Measurements from ENCODE around the gene KRTAP19-8. TPM values are rescaled to one million over a fixed set of nuclear protein-coding genes. Genes with fewer than 3 reads are reported as not detected.

Gene KRTAP19-8
- total and polyA plus RNA-seq, 4 donors: not detected

DNA sequence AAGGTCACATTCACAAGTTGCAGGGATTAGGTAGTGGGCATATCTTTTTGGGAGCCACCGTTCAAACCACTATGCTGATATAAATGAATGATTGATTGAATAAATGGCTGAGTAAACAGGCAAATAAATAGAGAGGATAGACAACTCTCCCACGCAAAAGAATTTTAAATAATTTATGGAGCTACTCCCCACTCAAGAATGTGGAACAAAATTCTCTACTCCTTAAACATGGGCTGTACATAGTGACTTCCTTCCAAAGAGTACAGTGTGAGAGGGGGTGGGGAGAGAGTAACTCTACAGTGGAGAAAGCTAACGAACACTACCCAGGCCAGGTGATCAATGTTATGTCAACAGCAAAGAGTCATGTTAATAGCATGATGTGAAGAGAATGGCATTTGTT is 40.7 kb downstream of the KRTAP19-8 start:
- H3K4me1 ChIP-seq (ENCODE audit: control insufficient read depth in 1 of 2, insufficient read depth in 2 of 2, low read length in 2 of 2): no peaks in the 10 kb centered on the region
- H3K36me3 ChIP-seq (ENCODE audit: control insufficient read depth in 1 of 2, insufficient read depth in 2 of 2, low read length in 1 of 2): no peaks in the 10 kb centered on the region
- intact Hi-C loops (cut with DNase I): no loop called here
- no peaks in the 10 kb centered on the region for H3K9me3 ChIP-seq (ENCODE audit: control insufficient read depth, low read length)
- 53 to 58% methylated on average over 3 of the region's 3 CpGs for WGBS, 2 donors
- H3K4me3 ChIP-seq (ENCODE audit: low read length in 2 of 2): no peak overlapping the region
- peaks cover 0 to 2% of the 10 kb centered on the region in 2 donors for H3K27me3 ChIP-seq (ENCODE audit: control insufficient read depth in 1 of 2, insufficient read depth in 2 of 2, low read length in 1 of 2)
- ATAC-seq (ENCODE audit: low FRiP score): no peak
- H3K27ac ChIP-seq (ENCODE audit: low read depth in 1 of 2, low read length in 2 of 2): no peak overlapping the region
- no peak for DNase-seq

DNA sequence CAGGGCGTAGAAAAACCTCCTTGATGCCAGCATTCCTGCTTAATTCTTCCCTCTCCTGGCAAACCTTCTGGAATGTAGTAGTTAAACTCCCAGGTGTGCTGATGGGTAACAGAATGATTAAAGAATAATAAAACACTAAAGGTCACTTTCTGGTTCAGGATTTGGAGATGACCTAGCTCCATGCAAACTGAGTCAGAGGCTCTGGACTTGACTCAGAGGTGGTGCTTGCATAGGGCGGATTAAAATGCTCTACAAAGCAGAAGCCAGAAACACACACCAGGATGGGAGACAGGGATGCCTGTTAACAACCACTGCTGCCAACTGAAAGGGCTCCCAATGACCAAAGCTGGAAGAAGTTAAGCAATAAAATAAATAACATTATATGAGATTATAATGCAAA is 41.5 kb downstream of the KRTAP19-8 start:
- ATAC-seq (ENCODE audit: low FRiP score): no peak
- intact Hi-C loops (cut with DNase I): no loop called here
- no peak overlapping the region for H3K4me3 ChIP-seq (ENCODE audit: low read length in 2 of 2)

DNA sequence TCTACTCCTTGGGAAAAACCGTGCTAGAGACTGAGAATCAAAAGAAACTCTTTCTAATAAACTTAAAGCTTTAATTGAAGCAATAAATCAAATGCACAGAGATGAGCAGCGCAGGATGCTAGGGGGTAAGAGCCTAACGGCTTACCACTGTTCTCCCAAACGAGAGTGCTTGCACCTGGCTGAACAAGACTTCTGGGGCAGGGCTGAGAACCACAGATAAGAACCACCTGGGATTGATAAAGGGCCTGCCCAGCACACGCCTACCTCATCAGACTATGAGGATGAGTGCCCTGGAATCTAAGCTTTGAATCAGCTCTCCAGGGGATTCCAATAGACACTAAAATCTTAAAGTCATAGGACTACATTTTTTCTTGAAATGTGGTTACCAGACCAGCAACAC is 43.3 kb downstream of the KRTAP19-8 start:
- ATAC-seq (ENCODE audit: low FRiP score) (no peak), DNase-seq (no peak)
- no peaks in the 10 kb centered on the region for H3K36me3 ChIP-seq (ENCODE audit: control insufficient read depth in 1 of 2, insufficient read depth in 2 of 2, low read length in 1 of 2)
- H3K4me1 ChIP-seq (ENCODE audit: control insufficient read depth in 1 of 2, insufficient read depth in 2 of 2, low read length in 2 of 2): no peaks in the 10 kb centered on the region
- no peaks in the 10 kb centered on the region for H3K9me3 ChIP-seq (ENCODE audit: control insufficient read depth, low read length)
- H3K27me3 ChIP-seq (ENCODE audit: control insufficient read depth in 1 of 2, insufficient read depth in 2 of 2, low read length in 1 of 2): no peaks in the 10 kb centered on the region
- no peak overlapping the region for H3K4me3 ChIP-seq (ENCODE audit: low read length in 2 of 2)
- WGBS, 2 donors: 87 to 92% methylated on average over 5 of the region's 5 CpGs
- no peak overlapping the region for H3K27ac ChIP-seq (ENCODE audit: low read depth in 1 of 2, low read length in 2 of 2)
- intact Hi-C loops (cut with DNase I): no loop called here

More for the DNA sequence above, 41.5 kb downstream of the KRTAP19-8 start:
- DNase-seq: no peak
- Histone ChIP-seq H3K27me3 (ENCODE audit: control insufficient read depth in 1 of 2, insufficient read depth in 2 of 2, low read length in 1 of 2) (peaks cover 0 to 2% of the 10 kb centered on the region in 2 donors), H3K9me3 (ENCODE audit: control insufficient read depth, low read length) (no peaks in the 10 kb centered on the region), H3K27ac (ENCODE audit: low read depth in 1 of 2, low read length in 2 of 2) (no peak overlapping the region), H3K36me3 (ENCODE audit: control insufficient read depth in 1 of 2, insufficient read depth in 2 of 2, low read length in 1 of 2) (no peaks in the 10 kb centered on the region), H3K4me1 (ENCODE audit: control insufficient read depth in 1 of 2, insufficient read depth in 2 of 2, low read length in 2 of 2) (no peaks in the 10 kb centered on the region)
- WGBS, 2 donors: 88 to 94% methylated on average over 2 of the region's 2 CpGs

DNA sequence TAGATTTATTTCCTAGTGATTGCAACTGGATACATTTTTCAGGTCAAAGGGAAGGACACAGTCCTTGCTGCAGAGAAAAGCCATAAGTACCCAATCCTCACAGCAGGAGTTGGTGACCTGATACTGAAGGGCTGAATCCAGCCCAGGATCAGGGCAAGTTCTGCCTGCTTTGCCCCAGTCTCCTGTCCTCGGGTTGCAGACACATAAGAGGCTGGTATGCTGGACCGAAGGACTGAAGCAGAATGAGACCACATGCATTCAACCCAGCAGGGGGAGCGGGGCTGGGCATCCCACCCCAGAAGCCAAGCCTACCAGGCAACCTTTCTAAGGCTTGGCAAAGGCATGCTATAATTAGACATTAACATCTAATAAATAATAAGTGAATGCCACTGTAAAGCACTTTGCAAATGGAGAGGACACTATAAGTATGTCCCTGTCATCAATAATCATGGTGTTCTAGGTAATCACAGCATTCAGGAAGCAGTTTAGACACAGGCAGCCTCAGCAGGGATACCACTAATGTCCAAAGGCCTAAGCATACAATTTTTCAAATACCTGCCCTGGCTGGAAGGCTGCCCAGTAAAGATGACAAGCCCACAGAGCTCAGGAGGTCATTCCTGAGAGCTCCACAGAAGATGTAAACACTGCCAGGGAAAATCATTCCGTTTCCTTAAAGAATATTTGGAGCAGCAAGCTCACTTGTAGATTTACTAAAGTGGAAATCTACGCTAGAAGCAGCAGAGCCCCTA is 47.6 kb downstream of the KRTAP19-8 start:
- peaks cover 0 to 2% of the 10 kb centered on the region in 2 donors for H3K4me1 ChIP-seq (ENCODE audit: control insufficient read depth in 1 of 2, insufficient read depth in 2 of 2, low read length in 2 of 2)
- WGBS, 2 donors: 85 to 90% methylated on average over 5 of the region's 5 CpGs
- ATAC-seq (ENCODE audit: low FRiP score): no peak

DNA sequence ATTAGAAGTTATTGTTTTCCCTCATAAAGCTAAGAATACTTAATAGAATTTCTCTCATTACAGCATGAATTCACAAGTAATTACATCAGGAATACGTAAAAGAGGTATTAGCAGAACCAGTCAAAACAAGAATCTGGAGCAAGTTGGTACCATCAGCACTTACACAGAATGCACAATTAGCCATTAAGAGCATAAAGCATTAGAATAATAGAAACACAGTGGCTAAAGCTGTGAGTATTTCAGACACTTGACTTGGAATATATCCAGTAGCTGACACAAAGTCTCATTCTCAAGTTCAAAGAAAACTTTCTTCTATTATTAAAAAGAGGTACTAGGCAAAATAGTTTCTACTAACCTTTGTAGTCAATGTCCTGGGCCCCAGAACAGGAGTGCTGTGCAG is 49.6 kb downstream of the KRTAP19-8 start:
- H3K27me3 ChIP-seq (ENCODE audit: control insufficient read depth in 1 of 2, insufficient read depth in 2 of 2, low read length in 1 of 2): no peaks in the 10 kb centered on the region
- peaks cover 0 to 2% of the 10 kb centered on the region in 2 donors for H3K4me1 ChIP-seq (ENCODE audit: control insufficient read depth in 1 of 2, insufficient read depth in 2 of 2, low read length in 2 of 2)
- H3K27ac ChIP-seq (ENCODE audit: low read depth in 1 of 2, low read length in 2 of 2): no peak overlapping the region
- H3K9me3 ChIP-seq (ENCODE audit: control insufficient read depth, low read length): no peaks in the 10 kb centered on the region
- intact Hi-C loops (cut with DNase I): no loop called here
- DNase-seq: no peak
- WGBS, 2 donors: 3 to 7% methylated on average over 1 of the region's 1 CpG
- no peaks in the 10 kb centered on the region for H3K36me3 ChIP-seq (ENCODE audit: control insufficient read depth in 1 of 2, insufficient read depth in 2 of 2, low read length in 1 of 2)
- no peak for ATAC-seq (ENCODE audit: low FRiP score)
- H3K4me3 ChIP-seq (ENCODE audit: low read length in 2 of 2): no peak overlapping the region

More for the DNA sequence above, 47.6 kb downstream of the KRTAP19-8 start:
- H3K27ac ChIP-seq (ENCODE audit: low read depth in 1 of 2, low read length in 2 of 2): no peak overlapping the region
- no peak overlapping the region for H3K4me3 ChIP-seq (ENCODE audit: low read length in 2 of 2)
- no peaks in the 10 kb centered on the region for H3K9me3 ChIP-seq (ENCODE audit: control insufficient read depth, low read length)
- intact Hi-C loops (cut with DNase I): no loop called here
- no peaks in the 10 kb centered on the region for H3K27me3 ChIP-seq (ENCODE audit: control insufficient read depth in 1 of 2, insufficient read depth in 2 of 2, low read length in 1 of 2)
- H3K36me3 ChIP-seq (ENCODE audit: control insufficient read depth in 1 of 2, insufficient read depth in 2 of 2, low read length in 1 of 2): no peaks in the 10 kb centered on the region
- DNase-seq: no peak

Other genes starting within 250 kb of the KRTAP19-8 start
- gene KRTAP8-1, start 225.2 kb downstream of the KRTAP19-8 start, total RNA-seq: not detected
- gene KRTAP8-1, start 225.2 kb downstream of the KRTAP19-8 start, polyA plus RNA-seq: not detected
- gene KRTAP7-1, start 208.7 kb downstream of the KRTAP19-8 start, total RNA-seq: not detected
- not detected for gene KRTAP7-1, start 208.7 kb downstream of the KRTAP19-8 start, polyA plus RNA-seq
- not detected for gene KRTAP11-1, start 156.9 kb downstream of the KRTAP19-8 start, total RNA-seq
- gene KRTAP11-1, start 156.9 kb downstream of the KRTAP19-8 start, polyA plus RNA-seq: not detected